Lower lobe of right lung (tissue), 2 donors: Measurements from ENCODE around the gene FOXP1. TPM values are rescaled to one million over a fixed set of nuclear protein-coding genes. Genes with fewer than 3 reads are reported as not detected.

Experiments
- ATAC-seq, 2 donors: fragments of 200-7000 bp; cut with Tn5 transposase; one replicate each; pipeline ENCODE4 v1.9.1; 2020 to 2022; ENCODE audit warnings: mild to moderate bottlenecking in 2 of 2, moderate library complexity in 2 of 2
- DNase-seq: peaks from one replicate; pipeline ENCODE4 v3.0.0-alpha.2; 2020
- H3K27ac ChIP-seq: fragments of 200-600 bp; one replicate; pipeline ENCODE4 v1.8.0; 2022
- H3K27me3 ChIP-seq: fragments of 200-600 bp; one replicate; pipeline ENCODE4 v1.8.0; 2022; ENCODE audit warnings: low read depth
- H3K36me3 ChIP-seq: fragments of 200-600 bp; one replicate; pipeline ENCODE4 v1.8.0; 2022; ENCODE audit warnings: mild to moderate bottlenecking
- H3K4me1 ChIP-seq: fragments of 200-600 bp; one replicate; pipeline ENCODE4 v1.8.0; 2022
- H3K4me3 ChIP-seq: fragments of 200-600 bp; one replicate; pipeline ENCODE4 v1.8.0; 2022; ENCODE audit warnings: mild to moderate bottlenecking
- H3K9me3 ChIP-seq: fragments of 200-600 bp; one replicate; pipeline ENCODE4 v1.8.0; 2022
- intact Hi-C: fragments of 100-400 bp; cut with DNase I; formaldehyde crosslinking; loops from one replicate; pipeline ENCODE4 v1.11.0; 2022
- total RNA-seq: library from RNA; stranded (reverse); fragmentation: NEBNext Ultra II Directional; extraction: Animal tissue kit (Norgen Biotek cat#: 25700); gene quantifications from one replicate; pipeline ENCODE4 v1.2.1, GENCODE V29; 2021
- TF ChIP-seq, protein P1 (sequence below): fragments of 200-600 bp; IDR thresholded peaks from one replicate; pipeline ENCODE4 v1.8.0; 2022; ENCODE audit warnings: antibody characterized with exemption, mild to moderate bottlenecking
- donor health status: DM: no; HTN: yes; CAD: no; lungs with severe emphysema.

FOXP1 gene
- total RNA-seq, 1 donor from 2014 or later: 138 TPM

DNA sequence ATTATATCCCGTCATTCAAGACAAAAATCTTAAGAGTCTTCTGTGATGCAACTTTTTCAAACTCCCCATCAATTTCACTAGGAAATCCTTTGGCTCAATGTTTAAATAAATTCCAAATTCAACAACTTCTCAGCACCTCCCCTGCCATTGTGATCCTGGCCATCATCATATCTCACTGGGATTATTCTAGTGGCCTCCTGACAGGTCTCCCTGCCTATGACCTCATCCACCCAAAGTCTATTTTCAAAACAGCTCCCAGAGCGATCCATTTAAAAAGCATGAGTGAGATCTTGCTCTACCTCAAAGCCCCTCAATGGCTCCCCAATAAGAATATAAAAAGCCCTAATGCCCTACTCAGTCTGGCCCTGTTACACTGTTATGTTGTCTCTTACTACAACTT is 293.2 kb downstream of the FOXP1 start:
- Histone ChIP-seq H3K27ac (no peak overlapping the region), H3K4me1 (no peaks in the 10 kb centered on the region), H3K27me3 (no peaks in the 10 kb centered on the region), H3K9me3 (no peaks in the 10 kb centered on the region), H3K4me3 (no peak overlapping the region), H3K36me3 (no peaks in the 10 kb centered on the region)
- no peak for ATAC-seq
- DNase-seq: no peak
- TF ChIP-seq, protein P1, sequence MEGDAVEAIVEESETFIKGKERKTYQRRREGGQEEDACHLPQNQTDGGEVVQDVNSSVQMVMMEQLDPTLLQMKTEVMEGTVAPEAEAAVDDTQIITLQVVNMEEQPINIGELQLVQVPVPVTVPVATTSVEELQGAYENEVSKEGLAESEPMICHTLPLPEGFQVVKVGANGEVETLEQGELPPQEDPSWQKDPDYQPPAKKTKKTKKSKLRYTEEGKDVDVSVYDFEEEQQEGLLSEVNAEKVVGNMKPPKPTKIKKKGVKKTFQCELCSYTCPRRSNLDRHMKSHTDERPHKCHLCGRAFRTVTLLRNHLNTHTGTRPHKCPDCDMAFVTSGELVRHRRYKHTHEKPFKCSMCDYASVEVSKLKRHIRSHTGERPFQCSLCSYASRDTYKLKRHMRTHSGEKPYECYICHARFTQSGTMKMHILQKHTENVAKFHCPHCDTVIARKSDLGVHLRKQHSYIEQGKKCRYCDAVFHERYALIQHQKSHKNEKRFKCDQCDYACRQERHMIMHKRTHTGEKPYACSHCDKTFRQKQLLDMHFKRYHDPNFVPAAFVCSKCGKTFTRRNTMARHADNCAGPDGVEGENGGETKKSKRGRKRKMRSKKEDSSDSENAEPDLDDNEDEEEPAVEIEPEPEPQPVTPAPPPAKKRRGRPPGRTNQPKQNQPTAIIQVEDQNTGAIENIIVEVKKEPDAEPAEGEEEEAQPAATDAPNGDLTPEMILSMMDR: no peak
- intact Hi-C loops: no loop called here

DNA sequence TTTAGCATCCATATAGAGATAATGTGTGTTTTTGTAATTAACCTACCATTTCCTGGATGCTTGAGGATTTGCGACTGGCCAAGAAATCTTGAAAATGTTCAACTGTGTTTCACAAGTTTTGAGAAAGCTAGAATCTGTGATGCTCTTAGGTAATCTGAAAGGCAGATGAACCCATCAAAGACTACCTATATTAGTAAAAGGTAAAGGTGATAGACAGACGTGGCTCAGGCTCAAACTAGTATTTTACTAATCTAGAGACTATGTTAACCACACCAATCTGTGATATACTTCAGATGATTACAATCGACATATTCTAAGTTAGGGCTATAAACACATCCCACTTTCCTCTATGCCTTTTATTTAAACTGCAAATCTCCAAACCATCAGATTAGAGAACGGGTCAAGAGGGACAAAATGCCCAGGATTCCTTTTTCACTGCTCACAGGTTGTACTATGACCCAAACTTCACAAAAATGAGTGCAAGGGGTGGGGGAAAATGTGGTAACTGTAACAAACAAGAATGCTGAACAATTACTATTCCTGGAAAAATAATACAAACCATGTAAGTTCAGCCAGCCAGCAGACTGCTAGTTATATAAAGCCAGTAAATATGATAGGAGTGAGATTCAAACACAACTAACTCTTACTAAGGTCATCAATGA is 295.1 kb downstream of the FOXP1 start:
- ATAC-seq (no peak), DNase-seq (no peak)
- H3K36me3 ChIP-seq: no peaks in the 10 kb centered on the region
- no peak overlapping the region for H3K4me3 ChIP-seq
- no peaks in the 10 kb centered on the region for H3K27me3 ChIP-seq
- H3K9me3 ChIP-seq: no peaks in the 10 kb centered on the region
- TF ChIP-seq, protein P1: no peak
- intact Hi-C loops: no loop called here
- H3K27ac ChIP-seq: no peak overlapping the region
- no peaks in the 10 kb centered on the region for H3K4me1 ChIP-seq

- DNase-seq (no peak), ATAC-seq (no peak)
- Histone ChIP-seq H3K36me3 (no peaks in the 10 kb centered on the region), H3K27ac (no peak overlapping the region), H3K9me3 (no peaks in the 10 kb centered on the region), H3K27me3 (no peaks in the 10 kb centered on the region), H3K4me3 (no peak overlapping the region), H3K4me1 (no peaks in the 10 kb centered on the region)
- TF ChIP-seq, protein P1: no peak
- intact Hi-C loops: no loop called here
Observed at GRCh38 chr3:71285086-71285485, 298.4 kb downstream of the FOXP1 start.

DNA sequence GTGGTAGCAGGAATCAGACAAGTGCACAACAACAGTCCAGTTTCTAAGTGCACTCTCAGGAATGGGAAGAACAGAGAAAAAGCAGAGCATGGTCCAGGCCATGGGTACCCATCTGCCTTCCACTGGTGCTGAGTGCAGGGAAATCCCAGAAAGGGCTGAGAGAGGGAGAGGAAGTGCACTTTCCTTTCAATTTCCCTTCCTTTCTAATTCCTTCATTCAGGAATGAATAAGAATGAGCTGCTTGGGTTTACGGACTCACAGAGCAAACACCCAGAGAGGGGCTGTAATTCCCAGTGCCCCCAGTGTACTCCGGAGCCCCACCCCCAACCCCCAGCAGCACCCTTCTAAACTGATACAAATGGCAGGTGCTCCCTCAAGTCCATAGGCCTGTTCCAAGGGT is 300.6 kb downstream of the FOXP1 start:
- intact Hi-C loops: no loop called here
- ATAC-seq: no peak
- Histone ChIP-seq H3K4me3 (no peak overlapping the region), H3K27me3 (no peaks in the 10 kb centered on the region), H3K27ac (no peak overlapping the region), H3K4me1 (no peaks in the 10 kb centered on the region), H3K9me3 (no peaks in the 10 kb centered on the region), H3K36me3 (no peaks in the 10 kb centered on the region)
- no peak for DNase-seq
- TF ChIP-seq, protein P1: no peak

DNA sequence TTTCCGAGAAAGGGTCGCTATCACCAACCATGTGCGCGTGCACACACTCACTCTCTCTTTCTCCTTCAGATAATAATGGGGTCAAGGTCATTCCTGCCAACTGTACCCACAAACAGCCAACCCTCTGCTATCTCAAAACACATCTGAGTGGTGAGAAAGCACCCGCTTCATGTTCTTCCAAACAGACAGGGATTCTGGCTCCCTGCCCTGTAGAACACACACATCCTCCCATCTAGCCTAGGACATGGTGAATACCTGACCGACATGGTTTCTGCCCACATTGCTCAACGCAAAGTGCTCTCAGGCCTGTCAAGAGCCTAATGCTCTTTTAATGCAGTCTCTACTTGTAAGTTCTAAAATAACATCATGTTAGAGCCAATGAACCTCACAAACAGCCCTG is 302.2 kb downstream of the FOXP1 start:
- H3K9me3 ChIP-seq: no peaks in the 10 kb centered on the region
- H3K27ac ChIP-seq: no peak overlapping the region
- ATAC-seq (no peak), DNase-seq (no peak)
- TF ChIP-seq, protein P1: no peak
- H3K36me3 ChIP-seq: no peaks in the 10 kb centered on the region
- no peak overlapping the region for H3K4me3 ChIP-seq
- no peaks in the 10 kb centered on the region for H3K27me3 ChIP-seq
- H3K4me1 ChIP-seq: no peaks in the 10 kb centered on the region
- intact Hi-C loops: no loop called here
